A549 (cell line): ENCODE results near the gene ZNF71. TPM values are rescaled to one million over a fixed set of nuclear protein-coding genes. Genes with fewer than 3 reads are reported as not detected.

ENCODE experiments used
- ATAC-seq, 2 experiments: fragments of 200-7000 bp in 1 of 2; fragments of >200 bp in 1 of 2; cut with Nextera tagmentation in 1 of 2; cut with Tn5 transposase in 1 of 2; 3 replicates each; pipeline versions ENCODE4 v1.8.0 to v1.9.1; 2018 to 2020; ENCODE audit warnings: mild to moderate bottlenecking in 1 of 2, moderate library complexity in 1 of 2
- CTCF ChIA-PET: fragments of 300-600 bp; sonication (Branson Sonifier 250); formaldehyde crosslinking; extraction: SDS; loops from one replicate; lab custom pipeline; 2021; ENCODE audit warnings: antibody characterized with exemption, inconsistent platforms; lab: Yijun Ruan, JAX
- POLR2A ChIA-PET: fragments of 350-600 bp; formaldehyde crosslinking; extraction: SDS; loops from one replicate; lab custom pipeline; 2021; ENCODE audit warnings: antibody characterized with exemption, inconsistent platforms; lab: Yijun Ruan, JAX
- DNase-seq, 2 experiments: peaks; one replicate each; pipeline versions ENCODE4 v3.0.0 to v3.0.0-alpha.2; 2011 to 2016; ENCODE audit warnings: low read depth in 1 of 2, low spot score in 1 of 2
- FAIRE-seq: peaks from 2 replicates; lab custom pipeline; 2011; peaks lifted over from hg19 to GRCh38; lab: Jason Lieb, UNC
- H3K27ac ChIP-seq, 2 experiments: fragments of >200 bp; sonication (Bioruptor Twin); formaldehyde crosslinking; 3 replicates each; pipeline ENCODE4 v1.5.1; 2016 to 2017
- H3K4me1 ChIP-seq: fragments of >200 bp; sonication (Bioruptor Twin); formaldehyde crosslinking; 3 replicates; pipeline ENCODE4 v1.6.1; 2016
- H3K4me2 ChIP-seq: fragments of >200 bp; sonication (Bioruptor Twin); formaldehyde crosslinking; 3 replicates; pipeline ENCODE4 v1.6.1; 2016
- H3K4me3 ChIP-seq: fragments of >200 bp; sonication (Bioruptor Twin); formaldehyde crosslinking; 3 replicates; pipeline ENCODE4 v1.5.1; 2016
- H3K9me3 ChIP-seq: fragments of >200 bp; sonication (Bioruptor Twin); formaldehyde crosslinking; 3 replicates; pipeline ENCODE4 v1.6.1; 2016
- CTCF ChIP-seq: fragments of >200 bp; sonication (Bioruptor Twin); formaldehyde crosslinking; IDR thresholded peaks from 3 replicates; pipeline ENCODE4 v1.5.1; 2016
- EHF ChIP-seq: fragments of 250-450 bp; sonication (Bioruptor Pico); IDR thresholded peaks from 2 replicates; pipeline ENCODE4 v1.5.0; 2020; ENCODE audit warnings: mild to moderate bottlenecking
- FOSL2 ChIP-seq, 2 experiments: fragments of 450-650 bp in 1 of 2; fragments of >200 bp in 1 of 2; sonication (Bioruptor Twin) in 1 of 2; formaldehyde crosslinking; IDR thresholded peaks; 2 replicates each; pipeline versions ENCODE4 v1.5.0 to v1.6.1; 2016 to 2020; ENCODE audit warnings: mild to moderate bottlenecking in 1 of 2, moderate library complexity in 1 of 2
- GATA3 ChIP-seq: IDR thresholded peaks from 2 replicates; pipeline ENCODE4 v1.6.1; 2012; ENCODE audit warnings: borderline replicate concordance
- HMGXB4 ChIP-seq: fragments of 250-450 bp; sonication (Bioruptor Pico); IDR thresholded peaks from 2 replicates; pipeline ENCODE4 v1.5.0; 2021; ENCODE audit warnings: mild to moderate bottlenecking, moderate library complexity, borderline replicate concordance
- HOXB5 ChIP-seq: fragments of 250-450 bp; sonication (Bioruptor Pico); IDR thresholded peaks from 2 replicates; pipeline ENCODE4 v1.5.0; 2020; ENCODE audit warnings: mild to moderate bottlenecking, moderate library complexity
- REST ChIP-seq: fragments of 200-600 bp; sonication (generic); IDR thresholded peaks from 2 replicates; pipeline ENCODE4 v1.6.1; 2016; ENCODE audit warnings: antibody characterized with exemption, mild to moderate bottlenecking, moderate library complexity
- TP53 ChIP-seq: fragments of 250-450 bp; sonication (Bioruptor Pico); IDR thresholded peaks from 2 replicates; pipeline ENCODE4 v1.5.0; 2021; ENCODE audit warnings: mild to moderate bottlenecking, moderate library complexity
- whole genome bisulfite sequencing: methylation state at CpG from one replicate; pipeline ENCODE4 v1.1.6; 2017; ENCODE audit errors: missing lambda C conversion rate; 5-methylcytosine and 5-hydroxymethylcytosine counted together
- polyA plus RNA-seq, 4 experiments: library from polyadenylated mRNA; depleted of rRNA in 3 of 4; stranded (reverse); fragments of >200 nt; fragmentation: RNase III in 1 of 4; extraction: RNeasy Plus Mini Kit Qiagen cat#74134 plus additional on column Dnase treatment in 1 of 4; gene quantifications; 2 replicates in 3 of 4; 3 replicates in 1 of 4; pipeline ENCODE4 v1.2.3, GENCODE V29; 2011 to 2017

ZNF71 gene
- polyA plus RNA-seq, 2 of the 4 experiments (the other 2 are of a cell fraction) = 6.8 to 8.1 TPM

- TF ChIP-seq CTCF = no peak
- no peak for TF ChIP-seq TP53 (CRISPR knock-in tag)
- TF ChIP-seq GATA3 = no peak
Measured at GRCh38 chr19:56633021-56633420, 37.9 kb downstream of the ZNF71 start (continued).

GRCh38 chr19:56637976-56638555 is 43.0 kb downstream of the ZNF71 start:
- ChIA-PET POLR2A (no interaction called here), CTCF (no interaction called here)
- 25% methylated on average over 19 of the region's 21 CpGs for WGBS
- DNase-seq (peak; percentile 21 to 62), ATAC-seq (peak; percentile 43 to 66; a peak in 4 of 6 replicates), FAIRE-seq (no peak)
- peaks cover 75% of the 10 kb centered on the region for H3K9me3 ChIP-seq
- TF ChIP-seq FOSL2 (IDR thresholded peaks at IDR 0.05) (no peak), FOSL2 (CRISPR knock-in tag; IDR thresholded peaks at IDR 0.05) (no peak), HOXB5 (CRISPR knock-in tag) (peak; percentile 79; the same call in 1 of the 2 replicates), REST (peak; percentile 85)
- no peak overlapping the region for H3K27ac ChIP-seq
- no peaks in the 10 kb centered on the region for H3K4me1 ChIP-seq
- no peak overlapping the region for H3K4me3 ChIP-seq
- no peak overlapping the region for H3K4me2 ChIP-seq

GRCh38 chr19:56639217-56639616 is 44.1 kb downstream of the ZNF71 start:
- peak; percentile 77 for TF ChIP-seq REST
- TF ChIP-seq HMGXB4 = no peak
- no peak for TF ChIP-seq EHF (CRISPR knock-in tag)
- no peak for ATAC-seq
- WGBS = 42% methylated on average over 7 of the region's 7 CpGs
- Histone ChIP-seq H3K27ac (no peak overlapping the region), H3K4me1 (no peaks in the 10 kb centered on the region), H3K4me3 (no peak overlapping the region), H3K9me3 (peaks cover 72% of the 10 kb centered on the region), H3K4me2 (no peak overlapping the region)
- DNase-seq = no peak
- FAIRE-seq = peak; percentile 49
- POLR2A ChIA-PET = no interaction called here
- CTCF ChIA-PET = no interaction called here
